C4-2B (cell line): ENCODE results near the gene WDR74.

ENCODE experiments used
- ZFX ChIP-seq: fragments of 450-650 bp; IDR thresholded peaks from 2 replicates; pipeline ENCODE4 v1.6.1; 2017
- TF ChIP-seq, protein P1 (sequence below): fragments of 450-650 bp; conservative IDR thresholded peaks from 2 replicates; pipeline ENCODE4 v1.5.1; 2017; ENCODE audit warnings: mild to moderate bottlenecking

DNA sequence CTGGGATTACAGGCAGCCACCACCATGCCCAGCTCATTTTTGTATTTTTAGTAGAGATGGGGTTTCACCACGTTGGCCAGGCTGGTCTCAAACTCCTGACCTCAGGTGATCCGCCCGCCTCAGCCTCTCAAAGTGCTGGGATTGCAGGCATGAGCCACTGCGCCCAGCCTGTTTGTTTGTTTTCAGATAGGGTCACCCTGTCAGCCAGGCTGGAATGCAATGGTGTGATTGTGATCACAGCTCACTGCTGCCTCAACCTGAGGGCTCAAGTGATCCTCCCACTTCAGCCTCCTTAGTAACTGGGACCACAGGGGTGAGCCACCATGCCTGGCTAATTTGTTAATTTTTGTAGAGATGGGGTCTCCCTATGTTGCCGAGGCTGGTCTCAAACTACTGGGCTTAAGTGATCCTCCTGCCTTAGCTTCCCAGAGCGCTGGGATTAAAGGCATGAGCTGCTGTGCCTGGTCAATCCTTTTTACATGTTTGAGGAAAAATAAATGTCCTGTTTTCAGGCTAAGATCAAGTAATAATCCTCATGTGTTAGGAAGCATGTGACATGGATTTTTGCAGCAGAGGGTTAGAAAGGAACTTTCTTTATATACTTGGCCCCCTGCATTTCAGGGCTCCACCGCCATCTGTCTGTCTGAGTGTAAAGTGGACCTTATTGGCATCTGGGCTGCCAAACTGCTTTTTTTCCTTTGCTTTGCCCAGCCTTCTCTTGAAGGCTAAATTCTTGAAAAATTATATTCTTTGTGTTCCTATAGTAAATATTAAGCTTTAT lies 36.5 kb upstream of the WDR74 start:
- TF ChIP-seq, protein P1, sequence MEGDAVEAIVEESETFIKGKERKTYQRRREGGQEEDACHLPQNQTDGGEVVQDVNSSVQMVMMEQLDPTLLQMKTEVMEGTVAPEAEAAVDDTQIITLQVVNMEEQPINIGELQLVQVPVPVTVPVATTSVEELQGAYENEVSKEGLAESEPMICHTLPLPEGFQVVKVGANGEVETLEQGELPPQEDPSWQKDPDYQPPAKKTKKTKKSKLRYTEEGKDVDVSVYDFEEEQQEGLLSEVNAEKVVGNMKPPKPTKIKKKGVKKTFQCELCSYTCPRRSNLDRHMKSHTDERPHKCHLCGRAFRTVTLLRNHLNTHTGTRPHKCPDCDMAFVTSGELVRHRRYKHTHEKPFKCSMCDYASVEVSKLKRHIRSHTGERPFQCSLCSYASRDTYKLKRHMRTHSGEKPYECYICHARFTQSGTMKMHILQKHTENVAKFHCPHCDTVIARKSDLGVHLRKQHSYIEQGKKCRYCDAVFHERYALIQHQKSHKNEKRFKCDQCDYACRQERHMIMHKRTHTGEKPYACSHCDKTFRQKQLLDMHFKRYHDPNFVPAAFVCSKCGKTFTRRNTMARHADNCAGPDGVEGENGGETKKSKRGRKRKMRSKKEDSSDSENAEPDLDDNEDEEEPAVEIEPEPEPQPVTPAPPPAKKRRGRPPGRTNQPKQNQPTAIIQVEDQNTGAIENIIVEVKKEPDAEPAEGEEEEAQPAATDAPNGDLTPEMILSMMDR, result no peak
- TF ChIP-seq ZFX, result no peak
